ENCODE measurements around the gene IL23A.

IL23A gene

DNA sequence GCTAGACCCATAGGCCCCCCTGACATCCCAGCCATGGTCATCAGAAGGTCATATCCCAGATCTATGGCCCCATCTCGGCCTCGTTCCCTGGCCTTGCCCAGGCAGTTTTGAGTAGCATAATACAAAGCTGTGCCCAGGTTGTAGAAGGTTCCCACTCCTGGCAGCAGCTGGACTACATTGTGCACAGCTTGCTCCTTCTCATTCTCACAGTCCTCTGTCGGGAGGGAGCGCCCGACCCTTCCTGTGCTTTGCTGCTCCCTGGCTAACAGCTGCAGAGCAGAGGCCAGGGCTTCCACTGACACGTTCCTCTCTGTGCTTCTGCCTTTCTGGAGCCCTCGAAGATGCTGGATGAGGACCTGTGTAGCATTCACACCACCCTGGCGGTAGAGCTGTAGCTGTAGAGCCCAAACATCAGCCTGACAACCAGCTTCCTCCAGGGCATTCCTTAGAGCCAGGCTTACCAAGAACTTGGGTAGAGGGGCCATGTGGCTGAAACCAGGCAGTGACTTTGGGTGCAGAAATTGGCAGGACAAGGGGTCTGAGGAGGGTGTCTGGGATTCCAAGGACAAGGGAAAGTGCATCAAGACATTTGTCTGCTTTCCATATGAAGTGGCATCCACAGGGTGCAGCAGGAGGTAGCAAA is 22.9 kb downstream of the IL23A start:
- DNase-seq (ENCODE audit: low read depth in 2 of 2), result no peak

GRCh38 chr12:56362130-56363059 is 23.7 kb downstream of the IL23A start, which contains the start of gene APOF:
Gene APOF, minus strand, starts transcription at chr12:56362857. Its CDS starts 112 bp downstream, at chr12:56362745.
- DNase-seq (ENCODE audit: low read depth in 2 of 2), result no peak

DNA sequence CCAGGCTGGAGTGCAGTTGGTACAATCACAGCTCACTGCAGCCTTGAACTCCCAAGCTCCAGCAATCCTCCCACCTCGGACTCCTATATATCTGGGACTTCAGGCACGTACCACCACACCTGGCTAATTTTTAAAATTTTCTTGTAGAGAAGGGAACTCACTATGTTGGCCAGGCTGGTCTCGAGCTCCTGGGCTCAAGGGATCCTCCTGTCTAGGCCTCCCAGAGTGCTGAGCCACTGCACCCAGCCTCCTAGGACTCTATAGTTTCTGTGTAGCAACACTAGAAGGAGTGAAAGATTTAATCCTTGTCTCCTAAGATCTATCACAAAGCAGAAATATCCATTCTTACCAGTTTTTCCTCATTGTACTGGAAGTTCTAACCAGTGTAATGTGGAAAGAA is 28.3 kb downstream of the IL23A start:
- DNase-seq (ENCODE audit: low read depth in 2 of 2), result no peak

GRCh38 chr12:56373515-56373914 is 34.8 kb downstream of the IL23A start:
- no peak for DNase-seq (ENCODE audit: low read depth in 2 of 2)

- DNase-seq (ENCODE audit: low read depth in 2 of 2), result no peak
Observed at GRCh38 chr12:56374726-56375597, 36.3 kb downstream of the IL23A start.

- no peak for DNase-seq (ENCODE audit: low read depth in 2 of 2)
Observed at GRCh38 chr12:56375598-56376434, 37.1 kb downstream of the IL23A start.

DNA sequence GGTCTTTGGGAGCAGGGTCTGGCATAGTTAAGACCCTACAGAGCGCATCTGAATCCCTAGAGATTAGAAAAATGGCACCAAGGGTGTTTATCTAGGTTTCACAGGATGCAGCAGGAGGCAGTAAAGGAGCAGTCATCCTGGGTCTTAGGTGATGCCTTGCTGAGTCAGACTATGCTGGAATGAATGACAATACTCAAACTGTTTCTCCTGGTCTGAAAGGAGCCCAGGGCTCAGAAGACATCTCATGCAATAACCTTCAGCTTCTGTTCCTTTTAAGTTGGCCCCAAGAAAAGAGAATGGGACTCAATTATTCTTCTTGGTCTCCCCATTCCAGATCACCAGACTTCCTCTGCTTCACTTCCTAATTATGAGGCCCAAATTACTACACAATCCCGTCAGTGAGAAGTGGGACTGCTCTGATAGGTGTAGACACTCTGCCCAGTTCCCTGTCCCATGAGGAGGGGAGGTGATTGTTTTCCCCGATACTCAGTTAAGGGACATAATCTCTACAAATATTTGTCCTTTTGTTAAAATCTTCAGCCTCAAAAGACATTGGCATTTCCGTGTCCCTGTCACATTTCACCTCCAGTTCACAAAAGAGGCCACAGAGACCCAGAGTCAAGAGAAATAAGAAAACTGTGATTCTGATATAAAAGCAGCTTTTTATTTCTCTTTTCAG is 38.8 kb downstream of the IL23A start:
- DNase-seq (ENCODE audit: low read depth in 2 of 2), result no peak

GRCh38 chr12:56377989-56378316 is 39.3 kb downstream of the IL23A start:
- no peak for DNase-seq (ENCODE audit: low read depth in 2 of 2)

DNA sequence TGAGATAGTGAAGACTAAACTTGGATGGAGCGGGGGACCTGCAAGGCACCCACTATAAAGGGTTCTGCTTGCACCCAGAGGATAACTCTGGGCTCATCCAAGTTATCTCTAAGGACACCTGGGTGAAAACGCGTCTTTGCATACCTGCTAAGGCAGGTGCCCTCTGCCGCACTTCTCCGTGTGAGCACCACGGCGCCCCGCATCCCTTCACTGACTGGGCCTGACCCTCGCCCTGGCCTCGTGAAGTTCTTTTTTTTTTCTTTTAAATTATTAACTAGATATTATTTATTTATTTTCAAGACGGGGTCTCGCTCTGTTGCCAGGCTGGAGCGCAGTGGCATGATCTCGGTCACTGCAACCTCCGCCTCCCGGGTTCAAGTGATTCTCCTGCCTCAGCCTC is 43.9 kb downstream of the IL23A start:
- DNase-seq (ENCODE audit: low read depth in 2 of 2), result no peak

DNA sequence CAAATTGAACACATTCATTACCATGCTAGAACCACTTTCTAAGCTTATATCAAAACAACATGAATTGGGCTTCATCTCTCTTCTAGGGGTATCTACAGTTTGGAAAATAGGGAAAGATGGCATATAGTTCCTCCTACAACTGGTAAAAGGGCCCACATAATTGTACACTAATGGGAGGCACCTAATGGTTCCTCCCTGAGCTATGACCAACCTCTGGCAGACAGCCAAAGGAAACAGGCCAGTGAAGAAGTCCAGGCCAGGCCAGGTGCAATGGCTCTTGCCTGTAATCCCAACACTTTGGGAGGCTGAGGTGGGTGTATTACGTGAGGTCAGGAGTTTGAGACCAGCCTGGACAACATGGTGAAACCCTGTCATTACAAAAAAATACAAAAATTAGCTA is 47.2 kb downstream of the IL23A start:
- DNase-seq (ENCODE audit: low read depth in 2 of 2), result no peak

DNA sequence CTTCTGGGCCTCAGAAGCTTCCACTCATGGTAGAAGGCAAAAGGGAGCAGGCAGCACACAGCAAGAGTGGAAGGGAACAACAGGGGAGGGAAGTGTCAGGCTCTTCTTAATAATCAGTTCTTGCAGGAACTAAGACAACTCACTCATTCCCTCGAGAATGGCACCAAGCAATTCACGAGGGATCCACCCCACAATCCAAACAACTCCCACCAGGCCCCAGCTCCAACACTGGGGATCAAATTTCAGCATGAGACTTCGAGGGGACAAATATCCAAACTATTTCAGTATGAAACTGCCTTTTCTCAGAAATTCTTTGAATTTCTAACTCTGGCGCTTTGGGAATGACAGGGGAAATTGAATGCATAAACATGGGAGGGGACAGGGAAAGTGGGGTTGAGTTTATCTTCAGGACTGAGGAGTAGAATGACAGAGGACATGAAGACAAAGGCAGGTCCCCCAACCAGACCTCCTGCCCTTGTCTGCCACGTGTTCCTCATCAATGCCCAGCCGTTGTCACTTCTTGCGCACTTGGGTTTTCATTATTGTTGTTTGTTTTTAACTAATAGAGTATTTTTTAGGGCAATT is 48.6 kb downstream of the IL23A start:
- DNase-seq (ENCODE audit: low read depth in 2 of 2), result no peak

GRCh38 chr12:56389412-56389811 is 50.7 kb downstream of the IL23A start:
- no peak for DNase-seq (ENCODE audit: low read depth in 2 of 2)
